PFSK-1 (cell line): ENCODE measurements around the gene CASQ1.

Source experiments
- POLR2AphosphoS5 ChIP-seq: IDR thresholded peaks from 2 replicates; pipeline ENCODE4 v1.6.1; 2012; ENCODE audit warnings: low read depth, mild to moderate bottlenecking, control low read depth, low read length, moderate library complexity
- REST ChIP-seq, 2 experiments: IDR thresholded peaks; 2 replicates each; pipeline versions ENCODE4 v1.6.1 to v1.8.0; 2011 to 2012; ENCODE audit warnings: low read depth in 2 of 2, low read length in 2 of 2, control low read depth in 1 of 2, inconsistent platforms in 1 of 2, mild to moderate bottlenecking in 1 of 2, moderate library complexity in 1 of 2; ENCODE audit not compliant: insufficient read depth in 1 of 2
- SIN3A ChIP-seq: IDR thresholded peaks from 2 replicates; pipeline ENCODE4 v1.6.1; 2012; ENCODE audit warnings: mild to moderate bottlenecking, low read length, moderate library complexity, borderline replicate concordance; ENCODE audit not compliant: insufficient read depth
- TAF1 ChIP-seq: IDR thresholded peaks from 2 replicates; pipeline ENCODE4 v1.6.1; 2012; ENCODE audit warnings: low read length, control low read depth, borderline replicate concordance; ENCODE audit not compliant: insufficient read depth

- TF ChIP-seq POLR2AphosphoS5 (no peak), TAF1 (no peak), SIN3A (no peak), REST (IDR thresholded peaks at IDR 0.05; ENCODE audit: insufficient read depth in 1 of 2, low read depth in 2 of 2, low read length in 2 of 2) (no peak)
Measured at GRCh38 chr1:160158031-160158430, 32.3 kb upstream of the CASQ1 start.
